Tibial artery (tissue), 4 donors: ENCODE measurements around the gene RXRA.

ENCODE experiments used
- DNase-seq, 2 donors: peaks; one replicate each; pipeline ENCODE4 v3.0.0-alpha.2; 2019
- H3K27ac ChIP-seq, 2 donors: fragments of 200-600 bp; sonication (generic) in 1 of 2; 1 replicate in 1 of 2; 2 replicates in 1 of 2; pipeline ENCODE4 v1.5.1; 2018 to 2019; ENCODE audit warnings: mild to moderate bottlenecking in 1 of 2
- H3K27me3 ChIP-seq, 2 donors: fragments of 200-600 bp; sonication (generic) in 1 of 2; one replicate each; pipeline versions ENCODE4 v1.5.1 to v1.6.0; 2016 to 2019
- H3K36me3 ChIP-seq, 3 donors: fragments of 200-600 bp; sonication (generic) in 2 of 3; one replicate each; pipeline ENCODE4 v1.5.1; 2016 to 2019; ENCODE audit warnings: mild to moderate bottlenecking in 2 of 3
- H3K4me1 ChIP-seq, 4 donors: fragments of 200-600 bp; sonication (generic) in 2 of 4; 1 replicate in 3 of 4; 2 replicates in 1 of 4; pipeline ENCODE4 v1.5.1; 2016 to 2019
- H3K4me3 ChIP-seq, 2 donors: fragments of 200-600 bp; sonication (generic) in 1 of 2; 1 replicate in 1 of 2; 2 replicates in 1 of 2; pipeline ENCODE4 v1.5.1; 2018 to 2019; ENCODE audit warnings: mild to moderate bottlenecking in 2 of 2
- H3K9me3 ChIP-seq, 3 donors: fragments of 200-600 bp; sonication (generic) in 1 of 3; one replicate each; pipeline ENCODE4 v1.5.1; 2016 to 2019
- intact Hi-C: fragments of 100-400 bp; cut with DNase I; formaldehyde crosslinking; loops from one replicate; pipeline ENCODE4 v1.15.0; 2023; ENCODE audit warnings: low total_unique reads
- TF ChIP-seq, protein P1 (sequence below), 2 experiments: fragments of 200-600 bp in 1 of 2; fragments of 450-650 bp in 1 of 2; IDR thresholded peaks; one replicate each; pipeline ENCODE4 v1.5.1; 2017 to 2019; ENCODE audit warnings: antibody characterized with exemption in 2 of 2, mild to moderate bottlenecking in 1 of 2, moderate library complexity in 1 of 2

RXRA gene

GRCh38 chr9:134466869-134467616, 140.8 kb downstream of the RXRA start:
- Histone ChIP-seq H3K4me3 (no peak overlapping the region), H3K36me3 (no peaks in the 10 kb centered on the region), H3K9me3 (no peaks in the 10 kb centered on the region), H3K27ac (no peak overlapping the region), H3K27me3 (no peaks in the 10 kb centered on the region), H3K4me1 (peaks cover 0 to 17% (median 12%) of the 10 kb centered on the region in 4 donors)
- TF ChIP-seq, protein P1, sequence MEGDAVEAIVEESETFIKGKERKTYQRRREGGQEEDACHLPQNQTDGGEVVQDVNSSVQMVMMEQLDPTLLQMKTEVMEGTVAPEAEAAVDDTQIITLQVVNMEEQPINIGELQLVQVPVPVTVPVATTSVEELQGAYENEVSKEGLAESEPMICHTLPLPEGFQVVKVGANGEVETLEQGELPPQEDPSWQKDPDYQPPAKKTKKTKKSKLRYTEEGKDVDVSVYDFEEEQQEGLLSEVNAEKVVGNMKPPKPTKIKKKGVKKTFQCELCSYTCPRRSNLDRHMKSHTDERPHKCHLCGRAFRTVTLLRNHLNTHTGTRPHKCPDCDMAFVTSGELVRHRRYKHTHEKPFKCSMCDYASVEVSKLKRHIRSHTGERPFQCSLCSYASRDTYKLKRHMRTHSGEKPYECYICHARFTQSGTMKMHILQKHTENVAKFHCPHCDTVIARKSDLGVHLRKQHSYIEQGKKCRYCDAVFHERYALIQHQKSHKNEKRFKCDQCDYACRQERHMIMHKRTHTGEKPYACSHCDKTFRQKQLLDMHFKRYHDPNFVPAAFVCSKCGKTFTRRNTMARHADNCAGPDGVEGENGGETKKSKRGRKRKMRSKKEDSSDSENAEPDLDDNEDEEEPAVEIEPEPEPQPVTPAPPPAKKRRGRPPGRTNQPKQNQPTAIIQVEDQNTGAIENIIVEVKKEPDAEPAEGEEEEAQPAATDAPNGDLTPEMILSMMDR (IDR thresholded peaks at IDR 0.05), result no peak
- no peak for DNase-seq
- intact Hi-C loops, result no loop called here

DNA sequence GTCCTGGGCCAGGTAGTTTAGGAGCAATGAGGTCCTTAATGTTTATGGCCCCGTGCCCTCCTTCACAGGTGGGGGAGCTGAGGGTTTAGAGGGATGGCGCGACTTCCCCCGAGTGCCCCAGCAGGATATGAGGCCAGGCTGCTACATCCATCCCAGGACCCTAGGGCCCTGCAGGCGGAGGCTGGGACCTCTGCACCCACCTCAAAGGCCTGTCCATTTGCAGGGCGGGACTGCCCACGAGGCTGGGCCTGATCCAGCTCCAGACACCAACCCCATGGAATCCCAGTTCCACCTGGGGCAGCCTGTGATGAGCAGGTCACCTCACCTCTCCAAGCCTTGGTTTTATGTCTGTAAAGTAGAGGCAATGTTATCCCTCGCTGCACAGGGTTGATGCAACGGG, 142.1 kb downstream of the RXRA start:
- Histone ChIP-seq H3K9me3 (no peaks in the 10 kb centered on the region), H3K27ac (peak overlapping the region; percentile 63 to 69), H3K4me3 (no peak overlapping the region), H3K36me3 (no peaks in the 10 kb centered on the region), H3K27me3 (no peaks in the 10 kb centered on the region), H3K4me1 (peaks cover 0 to 29% (median 16%) of the 10 kb centered on the region in 4 donors)
- intact Hi-C loops, result no loop called here
- TF ChIP-seq, protein P1 (IDR thresholded peaks at IDR 0.05), result no peak
- no peak for DNase-seq

- peak; percentile 47 to 83 for DNase-seq
- no peak overlapping the region for H3K4me3 ChIP-seq
- no peaks in the 10 kb centered on the region for H3K27me3 ChIP-seq
- H3K36me3 ChIP-seq, result no peaks in the 10 kb centered on the region
- no peaks in the 10 kb centered on the region for H3K9me3 ChIP-seq
- peak overlapping the region; percentile 63 to 69 for H3K27ac ChIP-seq
- TF ChIP-seq, protein P1 (IDR thresholded peaks at IDR 0.05), result no peak
- intact Hi-C loops, result no loop called here
- peaks cover 0 to 38% (median 25%) of the 10 kb centered on the region in 4 donors for H3K4me1 ChIP-seq
These were observed 143.0 kb downstream of the RXRA start for GRCh38 chr9:134469041-134469875.

GRCh38 chr9:134472256-134472655, 146.0 kb downstream of the RXRA start:
- peak overlapping the region; percentile 1 to 77 for H3K27ac ChIP-seq
- TF ChIP-seq, protein P1 (IDR thresholded peaks at IDR 0.05), result no peak
- DNase-seq, result no peak
- no peaks in the 10 kb centered on the region for H3K27me3 ChIP-seq
- no peaks in the 10 kb centered on the region for H3K9me3 ChIP-seq
- H3K4me3 ChIP-seq, result no peak overlapping the region
- no peaks in the 10 kb centered on the region for H3K36me3 ChIP-seq
- intact Hi-C loops, result no loop called here
- peaks cover 0 to 63% (median 44%) of the 10 kb centered on the region in 4 donors for H3K4me1 ChIP-seq

DNA sequence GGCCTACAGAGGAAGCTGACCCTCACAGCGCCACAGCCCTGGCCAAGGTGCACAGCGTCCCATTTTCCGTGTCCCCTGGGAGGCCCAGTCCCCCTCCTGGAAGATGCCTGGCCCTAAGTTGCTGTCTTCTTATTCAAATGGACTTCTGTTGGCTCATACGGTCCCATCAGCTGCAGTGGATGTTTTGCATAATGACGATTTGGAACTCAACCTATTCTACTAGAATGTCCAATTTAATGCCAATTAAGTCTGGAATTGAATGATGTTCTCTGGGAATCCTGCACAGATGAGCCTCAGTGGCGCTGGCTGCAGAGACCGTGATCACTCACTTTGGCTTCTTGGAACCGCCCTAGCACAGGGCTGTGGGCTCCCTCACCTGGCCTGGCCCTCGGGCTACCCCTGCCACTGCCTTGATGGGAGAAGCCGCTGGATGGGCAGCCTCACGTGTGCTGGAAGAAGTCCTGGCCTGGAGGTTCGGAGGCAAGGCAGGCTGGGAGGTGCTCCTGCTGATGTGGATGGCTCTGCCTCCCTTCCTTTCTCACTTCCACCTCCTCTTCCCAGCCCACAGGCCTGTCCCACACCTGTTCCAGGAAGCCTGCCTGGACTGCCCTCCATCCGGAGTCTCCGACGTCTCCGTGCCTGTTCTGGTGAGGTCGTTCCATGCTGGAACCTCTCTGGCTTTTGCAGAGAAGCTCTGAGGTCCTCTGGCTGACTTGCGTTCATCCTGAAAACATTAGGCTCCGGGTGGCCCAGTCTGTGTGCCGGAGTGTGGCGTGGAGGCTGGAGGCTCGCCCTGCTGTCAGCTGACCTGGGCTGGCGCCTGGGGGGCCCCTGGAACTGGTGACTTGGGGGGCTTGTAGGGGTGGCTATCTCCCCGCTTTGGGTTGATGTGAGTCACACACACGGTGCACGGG, 147.1 kb downstream of the RXRA start:
- intact Hi-C loops, result no loop called here
- Histone ChIP-seq H3K27me3 (no peaks in the 10 kb centered on the region), H3K4me1 (peaks cover 0 to 73% (median 53%) of the 10 kb centered on the region in 4 donors), H3K27ac (peak overlapping the region; percentile 64 to 77), H3K36me3 (no peaks in the 10 kb centered on the region), H3K9me3 (no peaks in the 10 kb centered on the region), H3K4me3 (no peak overlapping the region)
- TF ChIP-seq, protein P1 (IDR thresholded peaks at IDR 0.05), result no peak
- DNase-seq, result peak in 1 of 2 donors; percentile 53
